IMR-90 (cell line): Measurements from ENCODE around the gene DBNL. TPM values are rescaled to one million over a fixed set of nuclear protein-coding genes. Genes with fewer than 3 reads are reported as not detected.

ENCODE experiments used
- ATAC-seq: fragments of 200-7000 bp; cut with Tn5 transposase; 2 replicates; pipeline ENCODE4 v1.9.1; 2020; ENCODE audit warnings: low read depth, mild to moderate bottlenecking, moderate library complexity
- BruUV-seq: library from RNA; stranded (reverse); fragments of 400-500 nt; replicated peaks from 2 replicates; lab custom pipeline; 2021; lab: Mats Ljungman, UMichigan
- CTCF ChIA-PET: fragments of 300-600 bp; formaldehyde crosslinking; extraction: SDS; loops from one replicate; lab custom pipeline; 2021; ENCODE audit warnings: antibody characterized with exemption; lab: Yijun Ruan, JAX
- POLR2A ChIA-PET: fragments of 300-600 bp; sonication (Branson Sonifier 250); formaldehyde crosslinking; loops from one replicate; lab custom pipeline; 2022; ENCODE audit warnings: antibody characterized with exemption; ENCODE audit not compliant: unreplicated experiment; lab: Charles Lee
- DNase-seq: peaks from one replicate; pipeline ENCODE4 v3.0.0; 2013
- H2AFZ ChIP-seq: replicated peaks from 2 replicates; pipeline ENCODE3; 2013; ENCODE audit warnings: low read length, mild to moderate bottlenecking; ENCODE audit not compliant: poor library complexity
- H2AK5ac ChIP-seq: 2 replicates; pipeline ENCODE4 v1.6.1; 2013; ENCODE audit warnings: low read depth, low read length, inconsistent platforms
- H2AK9ac ChIP-seq: replicated peaks from 2 replicates; pipeline ENCODE3; 2013; ENCODE audit warnings: mild to moderate bottlenecking, low read depth, low read length, moderate library complexity; ENCODE audit not compliant: poor library complexity
- H2BK120ac ChIP-seq: 2 replicates; pipeline ENCODE4 v1.6.1; 2013; ENCODE audit warnings: low read depth, low read length, inconsistent platforms
- H2BK15ac ChIP-seq: 3 replicates; pipeline ENCODE4 v1.6.1; 2013; ENCODE audit warnings: low read depth, low read length, inconsistent platforms
- H2BK20ac ChIP-seq: 2 replicates; pipeline ENCODE4 v1.6.1; 2013; ENCODE audit warnings: low read depth, mild to moderate bottlenecking, inconsistent platforms, low read length, moderate library complexity
- H2BK5ac ChIP-seq: 2 replicates; pipeline ENCODE4 v1.6.1; 2013; ENCODE audit warnings: mild to moderate bottlenecking, low read depth, low read length, inconsistent platforms; ENCODE audit not compliant: poor library complexity, severe bottlenecking
- H3K14ac ChIP-seq: replicated peaks from 2 replicates; pipeline ENCODE4 v1.6.1; 2013; ENCODE audit warnings: low read depth, low read length, inconsistent platforms
- H3K18ac ChIP-seq: 2 replicates; pipeline ENCODE4 v1.6.1; 2013; ENCODE audit warnings: low read depth, low read length, control low read depth
- H3K23ac ChIP-seq: 2 replicates; pipeline ENCODE4 v1.6.1; 2013; ENCODE audit warnings: low read depth, low read length, inconsistent platforms
- H3K27ac ChIP-seq: 2 replicates; pipeline ENCODE4 v1.5.1; 2013; ENCODE audit warnings: mild to moderate bottlenecking, control low read depth, low read length; ENCODE audit not compliant: insufficient read depth
- H3K27me3 ChIP-seq: 2 replicates; pipeline ENCODE4 v1.6.1; 2013; ENCODE audit warnings: low read length; ENCODE audit not compliant: control insufficient read depth, insufficient read depth
- H3K36me3 ChIP-seq: 2 replicates; pipeline ENCODE4 v1.6.1; 2013; ENCODE audit warnings: low read length, mixed read lengths; ENCODE audit not compliant: control insufficient read depth, insufficient read depth
- H3K4ac ChIP-seq: 2 replicates; pipeline ENCODE4 v1.6.1; 2013; ENCODE audit warnings: low read depth, low read length, inconsistent platforms
- H3K4me1 ChIP-seq: 2 replicates; pipeline ENCODE4 v1.6.1; 2013; ENCODE audit warnings: low read length, mixed read lengths; ENCODE audit not compliant: control insufficient read depth, insufficient read depth
- H3K4me2 ChIP-seq: 2 replicates; pipeline ENCODE4 v1.6.1; 2013; ENCODE audit warnings: low read depth, mild to moderate bottlenecking, control low read depth, low read length, moderate library complexity
- H3K4me3 ChIP-seq: 2 replicates; pipeline ENCODE4 v1.5.1; 2013; ENCODE audit warnings: low read depth, mild to moderate bottlenecking, control low read depth, low read length, moderate library complexity; ENCODE audit not compliant: insufficient read depth
- H3K56ac ChIP-seq: 2 replicates; pipeline ENCODE4 v1.6.1; 2013; ENCODE audit warnings: low read length, inconsistent platforms; ENCODE audit not compliant: insufficient read depth; ENCODE audit errors: extremely low read depth
- H3K79me1 ChIP-seq, 2 experiments: 2 replicates each; pipeline ENCODE4 v1.6.1; 2013; ENCODE audit warnings: low read length in 2 of 2, inconsistent platforms in 1 of 2, low read depth in 1 of 2
- H3K9ac ChIP-seq: 2 replicates; pipeline ENCODE4 v1.6.1; 2013; ENCODE audit warnings: low read depth, low read length, control low read depth
- H3K9me1 ChIP-seq: 2 replicates; pipeline ENCODE4 v1.6.1; 2013; ENCODE audit warnings: low read length, inconsistent platforms; ENCODE audit not compliant: insufficient read depth
- H3K9me3 ChIP-seq: 2 replicates; pipeline ENCODE4 v1.6.1; 2013; ENCODE audit warnings: low read length; ENCODE audit not compliant: control insufficient read depth, insufficient read depth
- H4K20me1 ChIP-seq: 2 replicates; pipeline ENCODE4 v1.6.1; 2013; ENCODE audit warnings: low read length, inconsistent platforms; ENCODE audit not compliant: insufficient read depth
- H4K5ac ChIP-seq: 2 replicates; pipeline ENCODE4 v1.6.1; 2013; ENCODE audit warnings: mild to moderate bottlenecking, low read depth, low read length, control low read depth
- H4K8ac ChIP-seq, 2 experiments: 2 replicates each; pipeline ENCODE4 v1.6.1; 2013; ENCODE audit warnings: low read depth in 2 of 2, low read length in 2 of 2, control low read depth in 1 of 2, inconsistent platforms in 1 of 2
- H4K91ac ChIP-seq: 2 replicates; pipeline ENCODE4 v1.6.1; 2013; ENCODE audit warnings: low read depth, low read length, inconsistent platforms; ENCODE audit not compliant: insufficient read depth
- BHLHE40 ChIP-seq: fragments of 150-350 bp; IDR thresholded peaks from 2 replicates; pipeline ENCODE4 v1.6.1; 2016; ENCODE audit warnings: mild to moderate bottlenecking, low read depth, low read length
- CEBPB ChIP-seq: IDR thresholded peaks from 2 replicates; pipeline ENCODE4 v1.6.1; 2012; ENCODE audit warnings: low read depth, low read length, improper control_type of control experiment
- CHD1 ChIP-seq: IDR thresholded peaks from 2 replicates; pipeline ENCODE4 v1.6.1; 2012; ENCODE audit warnings: low read depth, low read length, improper control_type of control experiment
- FOS ChIP-seq: fragments of 150-350 bp; IDR thresholded peaks from 2 replicates; pipeline ENCODE4 v1.6.1; 2016; ENCODE audit warnings: low read depth, low read length
- MAFK ChIP-seq: IDR thresholded peaks from 2 replicates; pipeline ENCODE4 v1.6.1; 2012; ENCODE audit warnings: low read depth, low read length, improper control_type of control experiment
- MXI1 ChIP-seq: IDR thresholded peaks from 2 replicates; pipeline ENCODE4 v1.6.1; 2012; ENCODE audit warnings: low read depth, mild to moderate bottlenecking, low read length, moderate library complexity, borderline replicate concordance
- NFE2L2 ChIP-seq: fragments of 150-350 bp; IDR thresholded peaks from 2 replicates; pipeline ENCODE4 v1.6.1; 2016; ENCODE audit warnings: low read depth, mild to moderate bottlenecking, low read length
- POLR2A ChIP-seq: IDR thresholded peaks from 2 replicates; pipeline ENCODE4 v1.6.1; 2012; ENCODE audit warnings: mild to moderate bottlenecking, low read depth, low read length
- RAD21 ChIP-seq: IDR thresholded peaks from 2 replicates; pipeline ENCODE4 v1.6.1; 2012; ENCODE audit warnings: low read length, improper control_type of control experiment
- RCOR1 ChIP-seq: IDR thresholded peaks from 2 replicates; pipeline ENCODE4 v1.6.1; 2012; ENCODE audit warnings: mild to moderate bottlenecking, low read length, improper control_type of control experiment; ENCODE audit not compliant: insufficient replicate concordance
- RFX5 ChIP-seq: IDR thresholded peaks from 2 replicates; pipeline ENCODE4 v1.8.0; 2012; ENCODE audit warnings: low read depth, mild to moderate bottlenecking, low read length, moderate library complexity
- SMC3 ChIP-seq: fragments of 150-350 bp; IDR thresholded peaks from 2 replicates; pipeline ENCODE4 v1.6.1; 2016; ENCODE audit warnings: low read depth, mild to moderate bottlenecking, antibody characterized with exemption, low read length, moderate library complexity
- USF2 ChIP-seq: fragments of 150-350 bp; IDR thresholded peaks from 2 replicates; pipeline ENCODE4 v1.6.1; 2017; ENCODE audit warnings: mild to moderate bottlenecking, antibody characterized with exemption, low read length, low read depth
- WGBS, 2 experiments: methylation state at CpG; one replicate each; pipeline versions ENCODE4 v1.1.5 to v1.1.7; 2013; ENCODE audit warnings: missing lambda C conversion rate in 2 of 2; ENCODE audit not compliant: insufficient read length in 1 of 2; ENCODE audit errors: extremely low coverage in 2 of 2; 5-methylcytosine and 5-hydroxymethylcytosine counted together
- dilution Hi-C: fragments of 300-500 bp; cut with HindIII; formaldehyde crosslinking; loops from one replicate; pipeline ENCODE4 v1.14.3; 2018; ENCODE audit warnings: low sequenced_read_pairs; ENCODE audit not compliant: unreplicated experiment
- in situ Hi-C: fragments of 300-500 bp; cut with MboI; formaldehyde crosslinking; loops from 3 replicates; pipeline ENCODE4 v1.14.3; 2019; ENCODE audit warnings: low sequenced_read_pairs, inconsistent platforms, mixed read lengths
- intact Hi-C: fragments of 100-400 bp; cut with micrococcal nuclease; formaldehyde crosslinking; loops from 2 replicates; pipeline ENCODE4 v1.10.0; 2022
- polyA plus RNA-seq, 3 experiments: library from polyadenylated mRNA; depleted of rRNA; stranded (reverse); fragments of >200 nt; gene quantifications; 2 replicates each; pipeline ENCODE4 v1.2.3, GENCODE V29; 2012; ENCODE audit warnings: low replicate concordance in 1 of 3
- total RNA-seq: library from RNA; depleted of rRNA; stranded (reverse); fragments of >200 nt; gene quantifications from 2 replicates; pipeline ENCODE4 v1.2.3, GENCODE V29; 2012
- TF ChIP-seq, protein P1 (sequence below): fragments of 150-350 bp; IDR thresholded peaks from 2 replicates; pipeline ENCODE4 v1.6.1; 2016; ENCODE audit warnings: low read depth, mild to moderate bottlenecking, low read length, moderate library complexity, borderline replicate concordance
- TF ChIP-seq, protein P2 (sequence below): conservative IDR thresholded peaks from 2 replicates; pipeline ENCODE4 v1.5.1; 2012; ENCODE audit warnings: mild to moderate bottlenecking, low read depth, low read length, improper control_type of control experiment

Gene DBNL
- total and polyA plus RNA-seq, 2 of the 4 experiments (the other 2 are of a cell fraction): 157 to 179 TPM

DNA sequence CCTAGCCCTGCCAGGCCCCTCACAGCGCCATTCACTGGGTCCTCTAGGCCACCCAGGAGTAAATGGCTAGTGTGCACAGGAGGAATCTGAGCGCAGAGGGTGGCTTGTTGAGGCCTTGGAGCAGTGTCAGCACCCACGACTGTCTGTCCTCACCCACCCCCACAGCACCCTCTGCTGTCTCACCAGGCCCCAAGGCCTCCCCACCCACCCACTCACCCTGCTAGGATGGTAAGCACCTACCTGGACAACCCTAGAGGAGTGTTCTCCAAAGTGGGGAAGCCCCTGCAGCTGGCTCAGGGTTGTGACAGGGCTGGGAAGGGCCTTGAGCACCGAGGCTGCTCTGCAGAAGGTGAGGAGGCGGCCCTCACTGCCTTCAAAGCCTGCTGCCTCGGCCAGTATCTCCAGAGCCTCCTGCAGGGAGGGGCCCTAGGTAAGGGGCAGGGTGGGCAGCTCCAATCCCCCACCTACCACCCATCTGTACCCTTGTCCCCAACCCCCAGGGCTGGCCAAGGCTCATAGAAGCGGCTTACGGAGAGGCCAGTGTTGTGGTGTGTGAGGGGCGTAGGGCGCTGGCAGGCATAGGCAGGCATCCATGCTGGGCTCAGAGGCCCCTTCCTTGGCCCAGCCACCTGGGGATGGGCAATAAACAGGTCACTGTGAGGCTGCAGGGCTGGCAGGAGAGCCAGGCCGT, 35.0 kb downstream of the DBNL start:
- BruUV-seq: no TSS peak
- Histone ChIP-seq H3K9me1 (peaks cover 18% of the 10 kb centered on the region), H3K27ac (no peak overlapping the region), H2BK120ac (no peak overlapping the region), H3K27me3 (no peaks in the 10 kb centered on the region), H2BK5ac (no peak overlapping the region), H3K79me1 (peaks cover 7 to 38% of the 10 kb centered on the region in 2 experiments; a peak in 3 of 4 replicates), H4K20me1 (no peaks in the 10 kb centered on the region; the same call in 1 of the 2 replicates), H3K4ac (no peak overlapping the region), H3K56ac (no peak overlapping the region), H4K5ac (no peak overlapping the region), H2BK20ac (no peak overlapping the region), H3K4me3 (no peak overlapping the region), H4K8ac (no peak overlapping the region), H3K4me1 (peaks cover 11% of the 10 kb centered on the region), H4K91ac (no peak overlapping the region), H3K18ac (no peak overlapping the region), H2BK15ac (no peak overlapping the region), H3K36me3 (peaks cover 45% of the 10 kb centered on the region), H2AFZ (no peak overlapping the region), H3K9ac (no peak overlapping the region), H3K23ac (no peak overlapping the region), H3K14ac (no peak overlapping the region), H2AK9ac (no peak overlapping the region), H3K9me3 (no peaks in the 10 kb centered on the region), H3K4me2 (no peak overlapping the region), H2AK5ac (no peak overlapping the region)
- ChIA-PET CTCF (no interaction called here), POLR2A (no interaction called here)
- dilution Hi-C loops (no loop called here), intact Hi-C loops (no loop called here), in situ Hi-C loops (no loop called here)
- WGBS, 2 experiments: 100% methylated on average over 2 of the region's 11 CpGs; no CpG with 5 or more reads in 1 of the 2 experiments
- DNase-seq (no peak), ATAC-seq (no peak)
- TF ChIP-seq, protein P1, sequence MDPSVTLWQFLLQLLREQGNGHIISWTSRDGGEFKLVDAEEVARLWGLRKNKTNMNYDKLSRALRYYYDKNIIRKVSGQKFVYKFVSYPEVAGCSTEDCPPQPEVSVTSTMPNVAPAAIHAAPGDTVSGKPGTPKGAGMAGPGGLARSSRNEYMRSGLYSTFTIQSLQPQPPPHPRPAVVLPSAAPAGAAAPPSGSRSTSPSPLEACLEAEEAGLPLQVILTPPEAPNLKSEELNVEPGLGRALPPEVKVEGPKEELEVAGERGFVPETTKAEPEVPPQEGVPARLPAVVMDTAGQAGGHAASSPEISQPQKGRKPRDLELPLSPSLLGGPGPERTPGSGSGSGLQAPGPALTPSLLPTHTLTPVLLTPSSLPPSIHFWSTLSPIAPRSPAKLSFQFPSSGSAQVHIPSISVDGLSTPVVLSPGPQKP: no peak
- TF ChIP-seq CHD1 (no peak), NFE2L2 (no peak), RCOR1 (no peak), CEBPB (no peak), MXI1 (no peak), RFX5 (no peak), FOS (no peak), USF2 (no peak), BHLHE40 (no peak), SMC3 (no peak), RAD21 (no peak), MAFK (no peak), POLR2A (no peak)
- TF ChIP-seq, protein P2, sequence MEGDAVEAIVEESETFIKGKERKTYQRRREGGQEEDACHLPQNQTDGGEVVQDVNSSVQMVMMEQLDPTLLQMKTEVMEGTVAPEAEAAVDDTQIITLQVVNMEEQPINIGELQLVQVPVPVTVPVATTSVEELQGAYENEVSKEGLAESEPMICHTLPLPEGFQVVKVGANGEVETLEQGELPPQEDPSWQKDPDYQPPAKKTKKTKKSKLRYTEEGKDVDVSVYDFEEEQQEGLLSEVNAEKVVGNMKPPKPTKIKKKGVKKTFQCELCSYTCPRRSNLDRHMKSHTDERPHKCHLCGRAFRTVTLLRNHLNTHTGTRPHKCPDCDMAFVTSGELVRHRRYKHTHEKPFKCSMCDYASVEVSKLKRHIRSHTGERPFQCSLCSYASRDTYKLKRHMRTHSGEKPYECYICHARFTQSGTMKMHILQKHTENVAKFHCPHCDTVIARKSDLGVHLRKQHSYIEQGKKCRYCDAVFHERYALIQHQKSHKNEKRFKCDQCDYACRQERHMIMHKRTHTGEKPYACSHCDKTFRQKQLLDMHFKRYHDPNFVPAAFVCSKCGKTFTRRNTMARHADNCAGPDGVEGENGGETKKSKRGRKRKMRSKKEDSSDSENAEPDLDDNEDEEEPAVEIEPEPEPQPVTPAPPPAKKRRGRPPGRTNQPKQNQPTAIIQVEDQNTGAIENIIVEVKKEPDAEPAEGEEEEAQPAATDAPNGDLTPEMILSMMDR: no peak
